Stimulated activated naive CD4-positive, alpha-beta T cell (primary cell): ENCODE data around the gene NAT8L.
A peak's percentile ranks its signal among the peaks of the same experiment; 100 is the strongest.

Experiments
- DNase-seq, 6 experiments: peaks; one replicate each; lab custom pipeline; 2025; lab: John Stamatoyannopoulos, UW

Gene NAT8L

DNA sequence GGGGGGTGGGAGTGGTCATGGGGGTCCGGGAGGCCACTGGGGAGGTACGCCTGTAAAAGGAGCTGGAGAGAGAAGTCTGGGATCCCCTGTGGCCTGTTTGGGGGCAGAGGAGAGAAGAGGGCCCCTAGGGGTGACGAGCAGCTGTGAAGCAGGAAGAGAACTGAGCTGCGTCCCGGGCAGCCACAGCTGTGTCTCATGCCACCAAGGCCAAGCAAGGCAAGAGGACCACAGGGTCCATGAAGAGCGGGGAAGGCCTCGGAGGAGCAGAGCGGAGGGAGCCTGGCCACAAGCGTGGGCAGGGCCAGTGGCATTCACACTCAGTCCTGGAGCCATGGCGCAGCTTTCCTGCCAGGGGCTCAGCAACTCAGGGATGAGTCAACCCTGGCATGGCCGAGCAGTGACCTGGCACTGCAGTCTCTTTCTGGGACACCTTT lies 13.6 kb upstream of the NAT8L start:
- no peak for DNase-seq

DNA sequence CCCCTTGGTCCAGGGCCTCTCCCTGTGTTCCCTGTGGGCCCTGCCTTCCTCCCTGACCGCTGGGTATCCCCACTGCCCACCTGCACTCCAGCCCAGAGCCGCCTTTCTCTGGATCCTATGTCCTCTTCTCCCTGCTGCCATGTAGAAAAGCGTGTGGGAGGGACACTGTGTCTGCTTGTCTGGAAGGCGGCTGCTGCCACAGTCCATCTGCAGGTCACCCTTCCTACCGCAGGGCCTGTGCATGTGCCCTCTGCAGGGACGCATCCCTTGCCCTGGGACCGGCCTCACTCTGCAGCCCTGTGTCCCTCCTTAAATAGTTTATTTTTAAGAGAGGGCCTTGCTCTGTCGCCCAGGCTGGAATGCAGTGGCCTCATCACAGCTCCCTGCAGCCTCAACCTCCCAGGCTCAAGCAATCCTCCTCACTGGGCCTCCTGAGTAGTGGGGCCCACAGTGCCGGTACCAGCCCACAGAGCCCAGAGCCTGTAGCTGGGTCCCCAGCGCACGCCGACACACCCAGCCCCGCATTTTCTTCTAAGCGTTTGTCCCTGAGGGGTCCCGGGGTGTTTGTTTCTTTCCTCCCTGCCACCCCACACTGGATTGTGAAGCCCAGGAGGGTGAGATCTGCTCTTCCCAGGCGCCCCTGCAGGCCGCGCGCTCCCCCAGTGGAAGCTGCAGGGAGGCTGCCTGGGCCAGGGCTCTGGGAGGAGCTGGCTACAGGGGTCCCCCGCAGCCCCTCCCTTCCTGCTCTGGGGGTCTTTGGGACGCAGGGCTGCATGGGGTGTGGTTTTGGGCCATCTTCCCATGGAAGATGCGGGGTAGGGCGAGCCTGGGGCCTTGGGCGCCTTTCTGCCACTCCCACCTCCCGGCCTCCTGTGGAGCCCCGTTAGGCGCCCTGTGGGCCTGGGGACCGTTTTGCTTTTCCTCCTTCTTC lies 12.8 kb upstream of the NAT8L start:
- DNase-seq = no peak

GRCh38 chr4:2047031-2047660 lies 12.0 kb upstream of the NAT8L start:
- no peak for DNase-seq

GRCh38 chr4:2047781-2048581 lies 11.1 kb upstream of the NAT8L start:
- DNase-seq = no peak

DNA sequence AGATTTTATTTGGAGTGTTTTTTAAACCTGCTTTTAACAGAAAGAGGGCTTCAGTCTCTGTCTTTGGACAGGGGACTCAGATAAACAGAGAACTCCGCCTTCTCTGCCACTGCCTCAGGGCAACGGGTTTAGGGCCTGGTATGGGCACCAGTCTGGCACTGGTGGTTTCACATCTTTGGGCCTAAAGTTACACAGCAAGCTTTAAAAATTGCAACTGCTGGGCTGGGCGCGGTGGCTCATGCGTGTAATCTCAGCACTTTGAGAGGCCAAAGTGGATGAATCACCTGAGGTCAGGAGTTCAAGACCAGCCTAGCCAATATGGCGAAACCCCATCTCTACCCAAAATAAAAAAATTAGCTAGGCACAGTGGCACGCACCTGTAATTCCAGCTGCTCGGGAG lies 10.3 kb upstream of the NAT8L start:
- no peak for DNase-seq

DNA sequence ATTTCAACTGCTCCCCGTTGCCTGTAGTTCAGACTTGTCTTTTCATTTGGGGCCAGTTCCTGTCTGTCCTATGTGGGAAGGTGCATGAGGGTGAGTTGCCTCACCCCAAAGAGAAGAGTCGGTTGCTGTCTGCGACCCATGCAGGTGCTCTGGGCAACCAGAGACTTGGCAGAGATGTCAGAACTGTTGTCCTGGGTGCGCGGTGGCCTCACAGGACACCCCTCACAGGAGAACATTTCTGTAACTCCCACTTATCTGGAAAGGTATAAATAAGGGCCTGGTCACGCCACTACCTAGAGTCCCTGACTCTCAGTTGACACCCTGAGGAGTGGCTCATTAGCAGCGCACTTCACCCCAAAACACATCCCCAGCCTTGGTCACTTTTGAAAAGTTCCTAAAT lies 9.7 kb upstream of the NAT8L start:
- no peak for DNase-seq

- no peak for DNase-seq
Observed at GRCh38 chr4:2049811-2050210, 9.3 kb upstream of the NAT8L start.

DNA sequence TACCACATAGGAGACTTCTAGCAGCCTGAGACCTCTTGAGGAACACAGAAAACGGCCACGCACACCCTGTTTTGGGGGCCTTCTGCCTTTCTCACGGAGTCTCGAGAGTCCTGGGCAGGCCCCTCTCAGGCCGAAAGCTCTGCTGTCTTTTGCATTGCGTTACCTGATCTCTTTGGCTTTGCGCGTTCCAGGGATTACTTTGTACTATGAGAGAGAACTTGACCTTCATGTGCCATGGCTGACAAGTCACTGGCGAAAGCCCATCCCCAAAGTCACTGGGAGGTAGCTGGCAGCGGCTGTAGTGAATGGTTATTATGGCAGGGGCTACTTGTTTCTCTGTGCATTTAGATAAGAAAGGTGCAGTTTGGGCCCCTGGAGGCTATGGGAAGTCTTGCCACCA lies 8.0 kb upstream of the NAT8L start:
- no peak for DNase-seq

DNA sequence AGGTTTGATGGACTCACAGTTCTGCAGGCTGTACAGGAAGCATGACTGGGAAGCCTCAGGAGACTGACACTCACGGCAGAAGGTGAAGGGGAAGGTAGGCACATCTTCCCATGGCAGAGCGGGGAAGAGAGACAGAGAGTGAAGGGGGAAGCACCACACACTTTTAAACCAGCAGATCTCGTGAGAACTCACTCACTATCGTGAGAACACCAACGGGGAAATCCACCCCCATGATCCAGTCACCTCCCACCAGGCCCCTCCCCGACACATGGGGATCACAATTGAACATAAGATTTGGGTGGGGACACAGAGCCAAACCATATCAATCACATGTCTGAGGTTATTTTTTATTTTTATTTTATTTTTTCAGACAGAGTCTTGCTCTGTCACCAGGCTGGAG lies 4.9 kb upstream of the NAT8L start:
- DNase-seq = no peak

- DNase-seq = no peak
Observed at GRCh38 chr4:2057382-2058065, 1.6 kb upstream of the NAT8L start.

DNA sequence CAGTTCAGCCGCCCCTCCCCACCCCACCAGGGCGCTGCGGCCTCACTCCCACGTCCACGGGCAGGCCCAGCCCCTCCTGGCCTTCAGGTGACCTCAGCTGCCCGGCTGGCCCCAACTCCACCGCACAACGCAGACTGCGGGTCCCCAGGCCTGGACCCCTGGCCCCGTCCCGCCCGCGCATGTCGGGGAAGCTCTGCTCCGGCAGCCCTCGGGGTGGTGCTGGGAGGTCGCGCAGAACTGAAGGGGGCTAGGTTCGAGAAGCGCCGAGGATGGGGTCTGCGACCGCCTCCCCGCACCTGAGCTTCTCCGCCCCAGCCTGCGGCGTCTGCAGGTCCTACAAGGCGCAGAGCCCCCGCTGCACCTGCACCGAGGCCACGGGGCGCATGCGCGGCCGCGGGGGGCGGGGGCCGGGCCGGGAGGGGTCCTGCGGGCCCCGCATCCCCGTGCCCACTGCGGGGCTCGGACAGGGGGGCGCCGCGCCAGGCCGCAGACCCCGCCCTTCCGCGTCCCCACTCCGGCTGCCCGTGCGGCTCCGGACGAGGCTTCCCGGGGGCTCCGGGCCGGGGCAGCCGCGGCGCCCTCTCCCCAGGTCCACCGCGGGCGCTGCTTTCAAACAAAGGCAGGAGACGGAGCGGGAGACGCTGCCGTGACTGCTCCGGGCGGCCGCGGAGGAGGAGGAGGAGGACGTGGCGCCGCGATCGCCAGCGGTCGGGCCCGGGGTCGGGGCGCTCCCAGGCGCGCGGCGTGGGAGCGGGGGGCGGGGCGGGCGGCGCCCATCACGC lies 672 bp upstream of the NAT8L start:
- DNase-seq = no peak

- DNase-seq = no peak
Observed at GRCh38 chr4:2059726-2060602, 837 bp downstream of the NAT8L start.

DNA sequence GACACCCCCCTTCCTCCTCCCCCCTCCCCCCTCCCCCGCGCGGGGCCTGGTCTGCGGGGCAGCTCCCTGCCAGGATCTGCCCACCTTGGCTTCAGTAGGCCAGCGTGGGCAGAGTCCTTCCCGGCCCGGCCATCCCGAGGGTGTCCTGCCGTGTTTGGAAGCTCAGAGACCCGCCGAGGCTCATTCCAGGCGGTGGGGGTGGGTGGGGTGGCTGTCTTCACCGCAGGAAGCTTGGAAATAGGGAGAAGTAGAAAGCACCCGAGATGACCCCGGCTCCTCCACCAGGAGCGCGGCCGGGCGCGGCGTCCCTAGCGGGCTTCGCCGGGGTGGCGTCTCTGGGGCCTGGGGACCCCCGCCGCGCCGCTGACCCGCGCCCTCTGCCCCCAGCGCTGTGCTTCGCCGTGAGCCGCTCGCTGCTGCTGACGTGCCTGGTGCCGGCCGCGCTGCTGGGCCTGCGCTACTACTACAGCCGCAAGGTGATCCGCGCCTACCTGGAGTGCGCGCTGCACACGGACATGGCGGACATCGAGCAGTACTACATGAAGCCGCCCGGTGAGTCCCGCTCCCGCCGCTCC lies 1.6 kb downstream of the NAT8L start:
- no peak for DNase-seq

- DNase-seq = no peak
Observed at GRCh38 chr4:2061186-2062131, 2.3 kb downstream of the NAT8L start.

DNA sequence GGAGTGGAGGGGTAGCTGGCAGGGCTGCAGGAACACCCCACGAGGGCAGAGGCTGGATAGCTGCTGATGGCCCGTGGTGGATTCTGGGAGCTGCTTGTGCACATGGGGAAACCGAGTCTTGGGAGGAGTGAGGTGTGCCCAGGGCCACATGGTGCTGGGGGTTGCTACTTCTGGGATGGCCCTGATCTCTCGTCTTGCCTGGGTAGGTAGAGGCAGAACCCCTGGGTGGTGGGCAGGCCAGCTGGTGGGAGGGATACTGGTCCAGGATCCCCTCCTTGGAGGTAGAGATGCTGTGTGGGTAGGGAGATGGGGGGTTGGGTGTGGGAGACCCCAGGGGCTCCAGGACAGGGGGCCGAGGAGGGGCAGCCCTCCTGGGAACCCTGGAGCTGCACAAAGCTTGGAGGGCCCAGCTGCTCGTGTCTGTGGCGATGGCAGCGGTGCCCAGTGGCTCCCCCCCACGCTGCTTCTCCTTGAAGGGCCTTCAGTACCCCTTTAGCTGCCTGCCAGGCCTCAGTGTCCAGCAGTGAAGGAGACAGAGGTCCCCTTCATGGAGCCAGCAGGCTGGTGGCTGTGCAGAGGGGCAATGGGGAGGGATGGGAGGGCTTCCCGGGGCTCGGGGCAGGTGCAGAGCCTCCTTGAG lies 3.2 kb downstream of the NAT8L start:
- no peak for DNase-seq

DNA sequence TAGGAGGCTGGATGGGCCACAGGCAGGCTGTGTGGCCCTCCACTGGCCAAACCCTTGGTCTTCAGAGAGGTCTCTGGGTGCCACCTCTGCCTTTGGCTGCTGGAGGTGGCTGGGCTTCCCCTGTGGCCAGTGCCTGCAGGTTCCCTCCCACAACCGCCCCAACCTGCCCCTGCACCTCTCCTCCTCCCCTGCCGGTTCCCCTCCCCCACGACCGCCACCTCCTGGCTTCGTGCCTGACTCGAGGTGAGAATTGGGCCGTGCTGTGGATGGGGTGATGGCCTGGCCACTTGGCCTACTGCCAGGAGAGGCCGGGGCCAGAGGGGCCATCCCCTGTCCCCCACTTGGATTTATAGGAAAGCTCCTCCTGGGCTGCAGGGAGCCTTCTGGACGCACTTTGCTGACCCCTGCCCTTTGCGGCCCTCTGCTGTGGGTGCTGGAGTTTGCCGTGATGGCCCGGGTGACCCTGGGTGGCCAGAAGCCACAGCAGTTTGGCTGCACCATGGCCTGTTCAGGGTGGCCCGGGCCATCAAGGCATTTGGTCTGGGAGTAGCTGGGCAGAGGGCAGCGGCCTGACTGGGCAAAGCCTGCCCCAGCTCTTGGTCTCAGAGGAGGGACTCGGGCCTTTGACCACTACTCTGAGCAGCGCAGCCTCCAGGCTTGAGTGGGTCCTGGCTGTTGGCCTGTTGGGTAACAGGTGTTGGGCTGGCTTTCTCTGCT lies 3.8 kb downstream of the NAT8L start:
- DNase-seq = peak in 1 of 6 experiments; percentile 8

GRCh38 chr4:2063557-2064275 lies 4.6 kb downstream of the NAT8L start:
- no peak for DNase-seq
